Activated CD8-positive, alpha-beta T cell treated with anti-CD3 and anti-CD28 coated beads for 36 hours (primary cell): ENCODE results near the gene MYEF2. TPM values are rescaled to one million over a fixed set of nuclear protein-coding genes. Genes with fewer than 3 reads are reported as not detected.

Source experiments
- ATAC-seq: fragments of 200-7000 bp; cut with Tn5 transposase; one replicate; pipeline ENCODE4 v1.10.0; 2021; ENCODE audit warnings: mild to moderate bottlenecking, moderate library complexity
- CTCF ChIA-PET: fragments of 350-600 bp; sonication (Branson Sonifier 250); formaldehyde crosslinking; loops from one replicate; lab custom pipeline; 2021; ENCODE audit warnings: antibody characterized with exemption; lab: Charles Lee
- POLR2A ChIA-PET: fragments of 350-600 bp; sonication (Branson Sonifier 250); formaldehyde crosslinking; loops from one replicate; lab custom pipeline; 2021; ENCODE audit warnings: antibody characterized with exemption; lab: Charles Lee
- DNase-seq: peaks from one replicate; pipeline ENCODE4 v3.0.0-alpha.2; 2020
- H3K27ac Mint-ChIP-seq: one replicate; pipeline ENCODE4 v1.8.0; 2021; ENCODE audit warnings: mild to moderate bottlenecking, mixed read lengths
- H3K27me3 Mint-ChIP-seq: one replicate; pipeline ENCODE4 v1.8.0; 2021; ENCODE audit warnings: mixed read lengths
- H3K36me3 Mint-ChIP-seq: one replicate; pipeline ENCODE4 v1.8.0; 2021; ENCODE audit warnings: low read depth, mixed read lengths
- H3K4me1 Mint-ChIP-seq: one replicate; pipeline ENCODE4 v1.8.0; 2021; ENCODE audit warnings: low read depth, mixed read lengths
- H3K4me3 Mint-ChIP-seq: one replicate; pipeline ENCODE4 v1.8.0; 2021; ENCODE audit warnings: mild to moderate bottlenecking, moderate library complexity, mixed read lengths
- H3K9me3 Mint-ChIP-seq: one replicate; pipeline ENCODE4 v1.8.0; 2021; ENCODE audit warnings: mixed read lengths
- CTCF ChIP-seq: fragments of 200-600 bp; IDR thresholded peaks from one replicate; pipeline ENCODE4 v1.8.0; 2022; ENCODE audit warnings: antibody characterized with exemption, mild to moderate bottlenecking
- intact Hi-C: fragments of 100-400 bp; cut with micrococcal nuclease; formaldehyde crosslinking; loops from one replicate; pipeline ENCODE4 v1.10.0; 2022
- total RNA-seq, 2 experiments: library from RNA; stranded (reverse); gene quantifications; one replicate each; pipeline ENCODE4 v1.2.3, GENCODE V29; 2021

Gene MYEF2
- total RNA-seq, 2 experiments from 2014 or later = 25.7 to 26.6 TPM

- Mint-ChIP-seq H3K36me3 (no peaks in the 10 kb centered on the region), H3K9me3 (no peaks in the 10 kb centered on the region), H3K4me1 (peaks cover under 1% of the 10 kb centered on the region), H3K27ac (no peak overlapping the region), H3K4me3 (no peak overlapping the region), H3K27me3 (peaks cover 28% of the 10 kb centered on the region)
- ChIA-PET POLR2A (no interaction called here), CTCF (no interaction called here)
- ATAC-seq (no peak), DNase-seq (no peak)
- intact Hi-C loops = no loop called here
- TF ChIP-seq CTCF = no peak
Measured at GRCh38 chr15:48186271-48186670, 8.2 kb upstream of the MYEF2 start.

GRCh38 chr15:48185529-48185928, 7.4 kb upstream of the MYEF2 start:
- Mint-ChIP-seq H3K4me3 (no peak overlapping the region), H3K27ac (no peak overlapping the region), H3K4me1 (no peaks in the 10 kb centered on the region), H3K9me3 (no peaks in the 10 kb centered on the region), H3K36me3 (no peaks in the 10 kb centered on the region), H3K27me3 (peaks cover 27% of the 10 kb centered on the region)
- no peak for TF ChIP-seq CTCF
- POLR2A ChIA-PET = no interaction called here
- intact Hi-C loops = no loop called here
- no peak for ATAC-seq
- DNase-seq = no peak
- CTCF ChIA-PET = no interaction called here

- Mint-ChIP-seq H3K36me3 (no peaks in the 10 kb centered on the region), H3K9me3 (no peaks in the 10 kb centered on the region), H3K27ac (no peak overlapping the region), H3K4me1 (no peaks in the 10 kb centered on the region), H3K4me3 (no peak overlapping the region), H3K27me3 (peaks cover 23% of the 10 kb centered on the region)
- CTCF ChIA-PET = interaction anchor here (1.1 kb wide), 1 partner anchor 104 kb away, joined by 3 read pairs; no protein-coding TSS in a partner anchor
- DNase-seq = no peak
- POLR2A ChIA-PET = no interaction called here
- ATAC-seq = no peak
- intact Hi-C loops = no loop called here
- no peak for TF ChIP-seq CTCF
Measured at GRCh38 chr15:48182749-48183148, 4.7 kb upstream of the MYEF2 start.

GRCh38 chr15:48178648-48178931, 495 bp upstream of the MYEF2 start:
- intact Hi-C loops = no loop called here
- CTCF ChIA-PET = interaction anchor here (2.8 kb wide), 1 partner anchor 10 kb away, joined by 5 read pairs; no protein-coding TSS in a partner anchor
- peaks cover 11% of the 10 kb centered on the region for H3K36me3 Mint-ChIP-seq

GRCh38 chr15:48177383-48177765, 721 bp downstream of the MYEF2 start:
- intact Hi-C loops = no loop called here
- Mint-ChIP-seq H3K4me1 (peaks cover 29% of the 10 kb centered on the region), H3K27ac (peak overlapping the region; percentile 83), H3K27me3 (peaks cover 10% of the 10 kb centered on the region), H3K36me3 (peaks cover 13% of the 10 kb centered on the region), H3K9me3 (peaks cover 8% of the 10 kb centered on the region), H3K4me3 (peak overlapping the region; percentile 85)
- ChIA-PET CTCF (interaction anchor here (0.8 to 2.8 kb wide), 2 partner anchors 9 to 109 kb away, joined by 3 to 5 read pairs; no protein-coding TSS in a partner anchor), POLR2A (interaction anchor here (0.7 kb wide), 1 partner anchor 45 kb away, joined by 3 read pairs; no protein-coding TSS in a partner anchor)
- no peak for TF ChIP-seq CTCF
- DNase-seq = peak; percentile 16
- ATAC-seq = peak; percentile 62

More at GRCh38 chr15:48178648-48178931, 495 bp upstream of the MYEF2 start:
- Mint-ChIP-seq H3K4me3 (peak overlapping the region; percentile 85), H3K27ac (no peak overlapping the region), H3K27me3 (peaks cover 14% of the 10 kb centered on the region), H3K9me3 (no peaks in the 10 kb centered on the region), H3K4me1 (peaks cover 24% of the 10 kb centered on the region)
- POLR2A ChIA-PET = interaction anchor here (1.1 kb wide), 1 partner anchor 154 kb away, joined by 3 read pairs; no protein-coding TSS in a partner anchor
- TF ChIP-seq CTCF = no peak
- DNase-seq = no peak
- no peak for ATAC-seq
